C4-2B (cell line): ENCODE measurements around the gene SWSAP1.

Experiments used
- H3K27ac ChIP-seq: fragments of 450-650 bp; 2 replicates; pipeline ENCODE4 v1.5.1; 2017
- ZFX ChIP-seq: fragments of 450-650 bp; IDR thresholded peaks from 2 replicates; pipeline ENCODE4 v1.6.1; 2017
- TF ChIP-seq, protein P1 (sequence below): fragments of 450-650 bp; conservative IDR thresholded peaks from 2 replicates; pipeline ENCODE4 v1.5.1; 2017; ENCODE audit warnings: mild to moderate bottlenecking

SWSAP1 gene

DNA sequence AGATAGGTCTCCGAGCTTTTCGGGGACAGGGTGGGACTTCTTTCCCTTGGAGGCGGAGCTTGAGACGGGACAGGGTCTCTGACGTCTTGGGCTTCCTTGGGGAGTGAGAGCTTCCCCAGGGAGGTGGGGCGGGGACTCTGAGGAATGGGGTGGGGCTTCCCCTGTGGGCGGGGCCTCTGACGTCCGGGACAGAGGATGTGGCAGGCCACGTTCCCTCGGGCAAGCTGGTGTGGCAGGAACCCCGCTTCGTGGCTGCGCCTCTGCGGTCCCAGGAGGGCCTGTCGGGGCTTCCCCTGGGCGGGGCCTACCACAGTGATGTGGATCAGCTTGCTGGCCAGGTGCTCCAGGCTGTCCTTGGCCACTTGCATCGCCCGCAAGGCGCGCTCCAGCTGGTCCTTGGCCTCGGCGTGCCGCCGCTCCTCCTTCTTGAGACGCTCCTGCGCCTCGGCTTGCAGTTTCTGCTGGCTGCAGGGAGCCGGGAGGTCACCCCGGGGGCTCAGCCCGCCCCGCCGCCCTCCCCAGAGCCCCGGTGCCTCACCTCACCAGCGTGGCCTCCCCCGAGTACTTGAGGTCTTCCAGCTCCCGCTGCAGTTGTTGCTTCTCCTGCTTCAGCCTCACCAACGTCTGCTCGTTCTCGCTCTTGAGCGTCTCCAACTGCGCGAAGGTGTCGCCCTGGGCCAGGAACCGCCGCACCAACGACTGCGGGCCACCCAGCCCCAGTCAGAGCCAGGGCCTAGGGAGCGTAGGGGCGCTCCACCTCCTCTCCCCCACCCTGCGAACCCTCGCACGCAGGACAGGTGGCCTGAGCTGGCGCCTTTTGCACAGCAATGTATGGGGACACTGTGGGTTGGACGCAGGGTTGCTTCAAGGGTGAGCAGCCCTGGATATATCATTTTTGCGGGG, 47.9 kb downstream of the SWSAP1 start:
- TF ChIP-seq ZFX = no peak
- TF ChIP-seq, protein P1, sequence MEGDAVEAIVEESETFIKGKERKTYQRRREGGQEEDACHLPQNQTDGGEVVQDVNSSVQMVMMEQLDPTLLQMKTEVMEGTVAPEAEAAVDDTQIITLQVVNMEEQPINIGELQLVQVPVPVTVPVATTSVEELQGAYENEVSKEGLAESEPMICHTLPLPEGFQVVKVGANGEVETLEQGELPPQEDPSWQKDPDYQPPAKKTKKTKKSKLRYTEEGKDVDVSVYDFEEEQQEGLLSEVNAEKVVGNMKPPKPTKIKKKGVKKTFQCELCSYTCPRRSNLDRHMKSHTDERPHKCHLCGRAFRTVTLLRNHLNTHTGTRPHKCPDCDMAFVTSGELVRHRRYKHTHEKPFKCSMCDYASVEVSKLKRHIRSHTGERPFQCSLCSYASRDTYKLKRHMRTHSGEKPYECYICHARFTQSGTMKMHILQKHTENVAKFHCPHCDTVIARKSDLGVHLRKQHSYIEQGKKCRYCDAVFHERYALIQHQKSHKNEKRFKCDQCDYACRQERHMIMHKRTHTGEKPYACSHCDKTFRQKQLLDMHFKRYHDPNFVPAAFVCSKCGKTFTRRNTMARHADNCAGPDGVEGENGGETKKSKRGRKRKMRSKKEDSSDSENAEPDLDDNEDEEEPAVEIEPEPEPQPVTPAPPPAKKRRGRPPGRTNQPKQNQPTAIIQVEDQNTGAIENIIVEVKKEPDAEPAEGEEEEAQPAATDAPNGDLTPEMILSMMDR = no peak

DNA sequence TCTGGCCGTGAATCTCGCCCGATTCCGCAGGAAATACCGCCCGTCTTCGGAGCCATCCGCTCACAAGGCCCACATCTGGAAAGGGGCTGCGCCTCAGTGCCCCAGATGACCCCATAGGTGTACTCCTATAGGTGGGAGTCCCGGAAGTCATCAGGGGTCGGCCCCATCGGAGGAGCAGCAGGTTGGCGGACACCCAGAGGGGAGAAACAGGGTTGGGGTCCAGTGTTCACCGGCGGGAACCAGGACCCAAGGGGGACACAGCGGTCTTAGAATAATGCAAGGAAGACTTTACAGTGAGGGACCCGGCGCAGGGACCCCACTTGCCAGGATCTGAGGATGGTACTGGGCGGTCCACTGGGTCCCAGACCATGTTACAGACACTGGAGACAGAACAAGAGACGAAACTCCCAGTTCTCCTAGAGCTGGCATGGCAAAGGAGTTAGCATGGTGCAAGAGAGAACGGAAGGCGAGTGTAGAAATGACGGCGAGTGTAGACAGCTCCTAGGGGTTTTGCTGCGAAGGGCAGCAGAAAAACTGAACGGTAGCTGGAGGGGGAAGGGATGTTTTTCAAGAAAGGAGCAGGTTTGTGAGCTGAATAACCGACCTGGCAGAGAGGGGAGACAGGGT, 48.8 kb downstream of the SWSAP1 start:
- TF ChIP-seq, protein P1 = no peak
- TF ChIP-seq ZFX = no peak
- no peak overlapping the region for H3K27ac ChIP-seq

More for the DNA sequence above, 47.9 kb downstream of the SWSAP1 start:
- H3K27ac ChIP-seq = no peak overlapping the region

DNA sequence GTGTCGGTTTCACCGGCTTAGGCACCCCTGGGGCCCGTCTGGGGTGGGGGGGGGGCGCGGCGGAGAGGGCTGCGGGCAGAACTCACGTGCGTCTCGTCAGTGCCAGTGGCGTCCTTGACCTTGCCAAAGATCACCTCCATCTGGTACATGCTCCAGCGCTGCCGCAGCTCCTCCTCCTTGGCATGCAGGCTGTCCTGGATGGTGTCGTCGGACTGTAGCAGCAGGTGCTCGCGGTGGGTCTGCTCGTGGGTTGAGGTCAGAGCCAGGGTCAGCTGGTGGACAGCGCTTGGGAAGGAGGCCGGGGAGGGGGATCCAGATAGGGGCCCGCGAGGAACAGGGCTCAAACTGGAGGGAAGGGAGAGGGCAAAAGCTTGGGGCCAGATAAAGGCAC, 49.3 kb downstream of the SWSAP1 start:
- no peak overlapping the region for H3K27ac ChIP-seq
- no peak for TF ChIP-seq ZFX
- TF ChIP-seq, protein P1 = no peak
